Mesangial cell (primary cell): ENCODE results near the gene TSPAN1. TPM values are rescaled to one million over a fixed set of nuclear protein-coding genes. Genes with fewer than 3 reads are reported as not detected.

Experiments
- total RNA-seq: library from RNA; depleted of rRNA; stranded (reverse); fragments of >200 nt; gene quantifications from 2 replicates; pipeline ENCODE4 v1.2.3, GENCODE V29; 2015

The TSPAN1 gene
- 2.8 and 10.3 TPM in 2 replicates for total RNA-seq

GRCh38 chr1:46174448-46175231 lies at the start of gene TSPAN1:
TSPAN1 (plus strand) TSS chr1:46175087; CDS start chr1:46181108, 6,021 bp downstream.

GRCh38 chr1:46132529-46133180 lies 42.2 kb upstream of the TSPAN1 start, which contains the start of gene PIK3R3:
PIK3R3 (minus strand) TSS chr1:46132629; CDS start chr1:46131952, 677 bp downstream.

GRCh38 chr1:46176211-46176865 lies 1.5 kb downstream of the TSPAN1 start, which contains the start of gene P3R3URF:
P3R3URF (minus strand) TSS chr1:46176488; CDS start chr1:46176471, 17 bp downstream.

GRCh38 chr1:46197964-46198811 lies 23.3 kb downstream of the TSPAN1 start, which contains the start of gene POMGNT1:
POMGNT1 (minus strand) TSS chr1:46198434; CDS start chr1:46197821, 613 bp downstream.

Other genes with a start within 250 kb of the TSPAN1 start
- gene PIK3R3, start 42.5 kb upstream of the TSPAN1 start, total RNA-seq, result 4.4 and 4.9 TPM in 2 replicates
- gene P3R3URF, start 1.4 kb downstream of the TSPAN1 start, total RNA-seq, result not detected in 2 replicates
- gene POMGNT1, start 23.3 kb downstream of the TSPAN1 start, total RNA-seq, result 75.8 and 77.1 TPM in 2 replicates
- gene LURAP1, start 28.2 kb downstream of the TSPAN1 start, total RNA-seq, result 2.6 and 2.9 TPM in 2 replicates
- 2.8 and 16.0 TPM in 2 replicates for gene RAD54L, start 72.7 kb downstream of the TSPAN1 start, total RNA-seq
- gene LRRC41, start 128.5 kb downstream of the TSPAN1 start, total RNA-seq, result 102 and 169 TPM in 2 replicates
- gene UQCRH, start 128.6 kb downstream of the TSPAN1 start, total RNA-seq, result 193 and 300 TPM in 2 replicates
- 15.8 and 19.1 TPM in 2 replicates for gene NSUN4, start 165.7 kb downstream of the TSPAN1 start, total RNA-seq
- 3.1 and 10.8 TPM in 2 replicates for gene FAAH, start 219.2 kb downstream of the TSPAN1 start, total RNA-seq